ENCODE measurements around the gene IL25. TPM values are rescaled to one million over a fixed set of nuclear protein-coding genes. Genes with fewer than 3 reads are reported as not detected.

IL25 gene
- total and polyA plus RNA-seq, 4 donors = not detected

DNA sequence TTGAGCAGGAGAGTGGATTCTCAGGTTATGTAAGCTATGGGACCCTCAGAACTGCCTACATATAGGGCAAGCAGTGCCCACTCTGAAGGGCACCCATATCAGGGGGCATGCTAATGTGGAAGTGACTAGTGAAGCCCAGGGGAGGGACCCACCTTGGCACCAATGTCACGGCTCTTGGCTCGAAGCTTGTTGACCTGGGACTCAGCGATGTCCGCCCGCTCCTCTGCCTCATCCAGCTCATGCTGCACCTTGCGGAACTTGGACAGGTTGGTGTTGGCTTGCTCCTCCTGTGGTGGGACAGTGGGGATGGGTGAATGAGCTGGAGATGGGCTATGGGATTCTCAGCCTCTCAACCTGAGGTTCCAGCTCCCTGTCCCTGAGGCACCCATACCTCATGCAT is 9.7 kb downstream of the IL25 start:
- Histone ChIP-seq H3K9ac (ENCODE audit: insufficient read depth in 1 of 2, low read length in 2 of 2) (no peak overlapping the region), H3K4me3 (no peak overlapping the region), H3K4me1 (ENCODE audit: control insufficient read depth in 5 of 5, insufficient read depth in 5 of 5, low read length in 5 of 5) (peaks cover 0 to 2% (median 0%) of the 10 kb centered on the region in 5 donors), H3K27me3 (ENCODE audit: control insufficient read depth in 3 of 3, insufficient read depth in 3 of 3, low read length in 2 of 3) (no peaks in the 10 kb centered on the region), H3K36me3 (ENCODE audit: control insufficient read depth in 4 of 4, insufficient read depth in 4 of 4, low read length in 4 of 4) (peaks cover 0 to 10% (median 0%) of the 10 kb centered on the region in 4 donors), H3K9me3 (ENCODE audit: control insufficient read depth in 4 of 4, insufficient read depth in 3 of 4, low read length in 3 of 4) (no peaks in the 10 kb centered on the region), H3K27ac (ENCODE audit: low read depth in 1 of 2, low read length in 1 of 2) (peak overlapping the region in 1 of 2 donors; percentile 0)
- 93 to 94% methylated on average over 6 of the region's 6 CpGs for WGBS, 2 donors
- DNase-seq (no peak), ATAC-seq (ENCODE audit: insufficient read depth, low FRiP score) (no peak)
- TF ChIP-seq, protein P1, sequence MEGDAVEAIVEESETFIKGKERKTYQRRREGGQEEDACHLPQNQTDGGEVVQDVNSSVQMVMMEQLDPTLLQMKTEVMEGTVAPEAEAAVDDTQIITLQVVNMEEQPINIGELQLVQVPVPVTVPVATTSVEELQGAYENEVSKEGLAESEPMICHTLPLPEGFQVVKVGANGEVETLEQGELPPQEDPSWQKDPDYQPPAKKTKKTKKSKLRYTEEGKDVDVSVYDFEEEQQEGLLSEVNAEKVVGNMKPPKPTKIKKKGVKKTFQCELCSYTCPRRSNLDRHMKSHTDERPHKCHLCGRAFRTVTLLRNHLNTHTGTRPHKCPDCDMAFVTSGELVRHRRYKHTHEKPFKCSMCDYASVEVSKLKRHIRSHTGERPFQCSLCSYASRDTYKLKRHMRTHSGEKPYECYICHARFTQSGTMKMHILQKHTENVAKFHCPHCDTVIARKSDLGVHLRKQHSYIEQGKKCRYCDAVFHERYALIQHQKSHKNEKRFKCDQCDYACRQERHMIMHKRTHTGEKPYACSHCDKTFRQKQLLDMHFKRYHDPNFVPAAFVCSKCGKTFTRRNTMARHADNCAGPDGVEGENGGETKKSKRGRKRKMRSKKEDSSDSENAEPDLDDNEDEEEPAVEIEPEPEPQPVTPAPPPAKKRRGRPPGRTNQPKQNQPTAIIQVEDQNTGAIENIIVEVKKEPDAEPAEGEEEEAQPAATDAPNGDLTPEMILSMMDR (IDR thresholded peaks at IDR 0.05; ENCODE audit: control extremely low read depth, extremely low read depth) = no peak

DNA sequence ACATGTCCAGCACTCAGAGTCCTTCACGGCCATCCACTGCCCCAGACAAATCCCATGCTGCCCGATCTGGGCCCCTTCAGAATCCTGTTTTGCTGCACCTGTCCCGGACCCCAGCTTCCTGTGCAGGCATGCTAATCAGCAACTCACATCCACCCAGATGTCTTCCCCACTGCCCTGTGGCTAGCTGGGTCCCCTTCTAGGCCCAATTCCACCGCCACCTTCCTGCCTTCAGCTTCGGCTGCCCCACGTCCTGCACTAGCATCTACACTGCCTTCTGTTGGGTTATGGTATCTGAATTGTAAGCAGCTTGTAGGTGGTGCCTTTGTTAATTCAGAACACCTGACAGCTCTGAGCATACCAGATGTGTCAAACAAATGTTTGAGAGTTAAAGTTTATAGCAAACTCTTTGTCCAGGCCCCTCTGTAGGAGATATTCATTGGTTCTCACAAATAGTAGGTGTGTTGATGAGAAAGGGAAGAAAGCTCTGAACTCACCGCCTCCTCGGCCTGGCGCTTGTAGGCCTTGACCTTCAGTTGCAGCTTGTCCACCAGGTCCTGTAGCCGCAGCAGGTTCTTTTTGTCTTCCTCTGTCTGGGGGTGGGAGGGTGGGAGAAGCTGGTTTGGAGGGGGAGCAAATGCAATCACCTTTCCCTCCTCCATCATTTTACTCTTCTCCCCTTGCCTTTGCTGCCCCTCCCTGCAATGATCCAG is 10.3 kb downstream of the IL25 start:
- 55 to 66% methylated on average over 10 of the region's 10 CpGs for WGBS, 2 donors
- Histone ChIP-seq H3K9ac (ENCODE audit: insufficient read depth in 1 of 2, low read length in 2 of 2) (no peak overlapping the region), H3K9me3 (ENCODE audit: control insufficient read depth in 4 of 4, insufficient read depth in 3 of 4, low read length in 3 of 4) (no peaks in the 10 kb centered on the region), H3K27me3 (ENCODE audit: control insufficient read depth in 3 of 3, insufficient read depth in 3 of 3, low read length in 2 of 3) (no peaks in the 10 kb centered on the region), H3K27ac (ENCODE audit: low read depth in 1 of 2, low read length in 1 of 2) (no peak overlapping the region), H3K4me3 (no peak overlapping the region), H3K4me1 (ENCODE audit: control insufficient read depth in 5 of 5, insufficient read depth in 5 of 5, low read length in 5 of 5) (no peaks in the 10 kb centered on the region), H3K36me3 (ENCODE audit: control insufficient read depth in 4 of 4, insufficient read depth in 4 of 4, low read length in 4 of 4) (peaks cover 0 to 10% (median 0%) of the 10 kb centered on the region in 4 donors)
- TF ChIP-seq, protein P1 (IDR thresholded peaks at IDR 0.05; ENCODE audit: control extremely low read depth, extremely low read depth) = no peak
- ATAC-seq (ENCODE audit: insufficient read depth, low FRiP score) (no peak), DNase-seq (no peak)

DNA sequence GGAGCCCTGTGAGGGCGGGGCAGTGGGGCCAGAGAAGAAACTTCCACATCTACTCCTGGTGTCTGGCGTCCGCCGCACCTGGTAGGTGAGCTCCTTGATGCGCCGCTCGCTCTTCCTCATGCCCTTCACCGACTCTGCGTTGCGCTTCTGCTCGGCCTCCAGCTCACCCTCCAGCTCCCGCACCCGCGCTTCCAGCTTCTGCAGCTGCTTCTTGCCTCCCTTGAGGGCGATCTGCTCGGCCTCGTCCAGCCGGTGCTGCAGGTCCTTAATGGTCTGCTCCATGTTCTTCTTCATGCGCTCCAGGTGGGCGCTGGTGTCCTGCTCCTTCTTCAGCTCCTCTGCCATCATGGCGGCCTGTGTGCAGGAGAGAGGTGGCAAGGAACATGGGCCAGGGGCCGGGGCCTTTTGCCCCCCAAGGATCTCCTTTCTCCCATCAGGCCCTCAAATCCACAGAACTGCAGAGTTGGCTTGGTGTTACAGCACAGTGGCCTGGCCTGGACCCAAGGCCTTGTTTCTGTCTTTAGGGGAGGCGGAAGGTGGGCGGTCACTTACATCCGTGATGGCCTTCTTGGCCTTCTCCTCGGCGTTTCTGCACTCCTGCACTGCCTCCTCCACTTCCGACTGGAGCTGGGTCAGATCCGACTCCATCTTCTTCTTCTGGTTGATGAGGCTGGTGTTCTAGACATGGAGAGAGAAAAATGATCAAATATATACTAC is 11.9 kb downstream of the IL25 start:
- no peaks in the 10 kb centered on the region for H3K9me3 ChIP-seq (ENCODE audit: control insufficient read depth in 4 of 4, insufficient read depth in 3 of 4, low read length in 3 of 4)
- 91 to 96% methylated on average over 29 of the region's 29 CpGs for WGBS, 2 donors
- TF ChIP-seq, protein P1 (IDR thresholded peaks at IDR 0.05; ENCODE audit: control extremely low read depth, extremely low read depth) = no peak

More for the DNA sequence above, 11.9 kb downstream of the IL25 start:
- Histone ChIP-seq H3K27me3 (ENCODE audit: control insufficient read depth in 3 of 3, insufficient read depth in 3 of 3, low read length in 2 of 3) (no peaks in the 10 kb centered on the region), H3K27ac (ENCODE audit: low read depth in 1 of 2, low read length in 1 of 2) (no peak overlapping the region), H3K4me3 (no peak overlapping the region), H3K4me1 (ENCODE audit: control insufficient read depth in 5 of 5, insufficient read depth in 5 of 5, low read length in 5 of 5) (no peaks in the 10 kb centered on the region), H3K36me3 (ENCODE audit: control insufficient read depth in 4 of 4, insufficient read depth in 4 of 4, low read length in 4 of 4) (peaks cover 0 to 10% (median 0%) of the 10 kb centered on the region in 4 donors), H3K9ac (ENCODE audit: insufficient read depth in 1 of 2, low read length in 2 of 2) (no peak overlapping the region)
- no peak for ATAC-seq (ENCODE audit: insufficient read depth, low FRiP score)
- no peak for DNase-seq
